PC-9 (cell line): ENCODE results near the gene SHCBP1L.

Experiments
- CTCF ChIP-seq: fragments of 200-600 bp; sonication (generic); conservative IDR thresholded peaks from 2 replicates; pipeline ENCODE4 v1.6.1; 2017; ENCODE audit warnings: mixed run types, antibody characterized with exemption, mild to moderate bottlenecking, moderate library complexity
- EZH2 ChIP-seq: fragments of 200-600 bp; sonication (generic); IDR thresholded peaks from 2 replicates; pipeline ENCODE4 v1.8.0; 2017; ENCODE audit warnings: antibody characterized with exemption, low read depth

- TF ChIP-seq CTCF: no peak
- TF ChIP-seq EZH2: no peak
Measured at GRCh38 chr1:182971219-182971618, 18.3 kb upstream of the SHCBP1L start.
